Ishikawa (cell line): ENCODE data around the gene MYO16.

Experiments
- CREB1 ChIP-seq: IDR thresholded peaks from 2 replicates; pipeline ENCODE4 v1.6.1; 2012; ENCODE audit warnings: low read depth
- FOXM1 ChIP-seq: IDR thresholded peaks from 2 replicates; pipeline ENCODE4 v1.6.1; 2012; ENCODE audit warnings: low read depth, borderline replicate concordance
- NFIC ChIP-seq: IDR thresholded peaks from 2 replicates; pipeline ENCODE4 v1.6.1; 2012
- REST ChIP-seq: IDR thresholded peaks from 2 replicates; pipeline ENCODE4 v1.6.1; 2012; ENCODE audit warnings: low read depth, mild to moderate bottlenecking
- TF ChIP-seq, protein P1 (sequence below): IDR thresholded peaks from 2 replicates; pipeline ENCODE4 v1.6.1; 2012

DNA sequence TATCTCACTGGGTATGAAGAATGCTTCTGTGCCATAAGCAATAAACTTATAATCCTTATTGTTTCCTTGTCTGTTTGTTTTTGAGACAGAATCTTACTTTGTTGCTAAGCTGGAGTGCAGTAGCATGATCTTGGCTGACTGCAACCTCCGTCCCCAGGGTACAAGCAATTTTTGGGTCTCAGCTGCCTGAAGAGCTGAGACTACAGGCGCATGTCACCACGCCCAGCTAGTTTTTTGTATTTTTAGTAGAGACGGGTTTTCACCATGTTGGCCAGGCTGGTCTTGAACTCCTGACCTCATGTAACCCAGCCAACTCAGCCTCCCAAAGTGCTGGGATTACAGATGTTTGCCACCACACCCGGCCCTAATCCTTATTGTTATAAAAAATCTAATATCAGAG, 112.5 kb downstream of the MYO16 start:
- TF ChIP-seq, protein P1, sequence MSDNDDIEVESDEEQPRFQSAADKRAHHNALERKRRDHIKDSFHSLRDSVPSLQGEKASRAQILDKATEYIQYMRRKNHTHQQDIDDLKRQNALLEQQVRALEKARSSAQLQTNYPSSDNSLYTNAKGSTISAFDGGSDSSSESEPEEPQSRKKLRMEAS = no peak
- no peak for TF ChIP-seq REST
- TF ChIP-seq FOXM1 = no peak
- no peak for TF ChIP-seq NFIC
- TF ChIP-seq CREB1 = no peak
